Peyer's patch (tissue), 4 donors: Measurements from ENCODE around the gene MAB21L2.

Source experiments
- CTCF ChIP-seq, 6 experiments: fragments of 450-650 bp in 4 of 6; fragments of 200-600 bp in 2 of 6; sonication (generic) in 1 of 6; IDR thresholded peaks; one replicate each; pipeline ENCODE4 v1.5.1; 2017 to 2019; ENCODE audit warnings: antibody characterized with exemption in 6 of 6, mild to moderate bottlenecking in 3 of 6, moderate library complexity in 1 of 6
- POLR2A ChIP-seq, 2 donors: fragments of 450-650 bp; IDR thresholded peaks; one replicate each; pipeline ENCODE4 v1.5.1; 2017; ENCODE audit warnings: antibody characterized with exemption in 2 of 2, mild to moderate bottlenecking in 2 of 2, moderate library complexity in 2 of 2

- TF ChIP-seq POLR2A (IDR thresholded peaks at IDR 0.05) = no peak
- no peak for TF ChIP-seq CTCF (IDR thresholded peaks at IDR 0.05)
Measured at GRCh38 chr4:150561143-150561737, 20.7 kb upstream of the MAB21L2 start.
